ENCODE measurements around the gene ASB10.

Gene ASB10

DNA sequence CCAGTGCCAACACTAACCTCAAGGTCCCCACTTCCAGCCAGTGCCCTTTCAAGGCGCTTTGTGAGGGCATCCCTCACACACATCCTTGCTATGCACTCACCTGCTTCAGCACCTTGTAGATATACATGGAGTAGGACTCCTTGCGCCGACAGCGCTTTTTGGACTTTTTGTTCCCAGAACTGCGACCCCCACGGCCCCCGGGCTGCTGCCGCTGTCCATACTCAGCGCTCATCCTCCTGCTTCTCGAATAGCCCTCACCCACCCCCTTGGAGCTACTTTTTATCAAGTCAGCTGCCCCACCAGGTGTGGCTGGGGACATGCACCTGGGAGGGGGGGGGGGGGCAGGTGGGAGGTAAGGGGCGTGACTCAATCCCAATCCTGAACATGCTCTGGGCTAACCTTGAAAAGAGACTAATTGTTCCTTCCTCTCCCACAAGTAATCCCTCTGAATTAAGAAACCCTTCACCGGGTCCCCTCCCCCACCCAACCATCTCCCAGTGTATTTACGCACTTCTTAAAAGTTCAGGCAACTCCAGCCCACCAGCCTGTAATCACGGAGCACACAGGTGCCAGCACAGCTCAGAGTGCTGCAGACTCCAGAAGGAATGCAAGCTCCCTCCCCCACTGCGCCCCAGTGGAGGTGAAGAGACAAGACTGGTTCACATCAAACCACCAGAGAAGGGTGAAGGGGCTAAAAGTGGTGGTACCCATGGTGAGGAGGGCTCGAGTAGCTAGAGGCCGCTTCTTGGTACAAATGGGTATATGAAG, 23.2 kb upstream of the ASB10 start, which contains the start of gene H2BK1:
Gene H2BK1 (minus strand): TSS at position 402 of the 768 bp plus-strand sequence. CDS start 170 bp downstream, at position 232.
- no peak for DNase-seq (ENCODE audit: low read depth)

GRCh38 chr7:151209588-151209987, 22.5 kb upstream of the ASB10 start:
- DNase-seq (ENCODE audit: low read depth) = no peak

GRCh38 chr7:151208253-151208862, 21.3 kb upstream of the ASB10 start:
- DNase-seq (ENCODE audit: low read depth) = no peak

GRCh38 chr7:151207804-151208203, 20.8 kb upstream of the ASB10 start:
- DNase-seq (ENCODE audit: low read depth) = no peak

DNA sequence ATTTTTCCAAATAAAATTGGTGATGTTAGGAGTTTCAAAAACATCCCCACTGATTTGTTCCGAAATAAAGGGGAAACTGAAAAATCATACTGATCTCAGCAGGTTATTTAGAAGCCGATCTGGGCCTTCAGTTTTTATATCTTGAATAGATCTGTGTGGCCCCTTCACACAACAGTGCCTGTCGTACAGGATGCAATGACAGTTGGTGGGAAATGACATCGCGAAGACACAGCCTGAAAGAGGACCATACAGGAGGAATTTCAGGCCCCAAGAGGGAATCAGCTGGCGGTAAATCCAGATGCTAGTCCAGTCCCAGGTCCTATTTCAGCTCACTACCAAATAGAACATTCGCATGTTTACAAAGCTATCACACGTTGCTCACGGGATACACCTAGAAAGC, 20.3 kb upstream of the ASB10 start:
- DNase-seq (ENCODE audit: low read depth) = no peak

- no peak for DNase-seq (ENCODE audit: low read depth)
Measured at GRCh38 chr7:151206914-151207313, 19.9 kb upstream of the ASB10 start.

DNA sequence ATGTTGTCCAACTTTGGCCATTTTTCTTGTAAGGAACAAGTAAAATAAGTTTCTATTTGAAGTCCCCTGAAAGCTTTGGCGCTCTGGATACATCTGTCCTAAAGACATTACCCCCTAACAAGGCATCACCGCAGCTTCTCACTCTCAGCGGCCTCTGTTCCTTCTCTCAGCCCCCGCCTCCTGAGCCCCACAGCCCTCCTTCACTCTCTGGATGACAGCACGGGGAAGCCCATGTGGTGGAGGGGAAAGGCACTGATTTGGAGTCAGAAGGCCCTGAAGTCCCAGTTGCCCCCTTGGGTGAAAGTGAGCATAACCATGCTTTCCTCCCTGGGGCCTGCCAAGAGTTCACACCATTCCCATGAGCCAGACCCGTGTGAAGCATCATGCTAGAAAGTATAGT, 18.7 kb upstream of the ASB10 start:
- no peak for DNase-seq (ENCODE audit: low read depth)

DNA sequence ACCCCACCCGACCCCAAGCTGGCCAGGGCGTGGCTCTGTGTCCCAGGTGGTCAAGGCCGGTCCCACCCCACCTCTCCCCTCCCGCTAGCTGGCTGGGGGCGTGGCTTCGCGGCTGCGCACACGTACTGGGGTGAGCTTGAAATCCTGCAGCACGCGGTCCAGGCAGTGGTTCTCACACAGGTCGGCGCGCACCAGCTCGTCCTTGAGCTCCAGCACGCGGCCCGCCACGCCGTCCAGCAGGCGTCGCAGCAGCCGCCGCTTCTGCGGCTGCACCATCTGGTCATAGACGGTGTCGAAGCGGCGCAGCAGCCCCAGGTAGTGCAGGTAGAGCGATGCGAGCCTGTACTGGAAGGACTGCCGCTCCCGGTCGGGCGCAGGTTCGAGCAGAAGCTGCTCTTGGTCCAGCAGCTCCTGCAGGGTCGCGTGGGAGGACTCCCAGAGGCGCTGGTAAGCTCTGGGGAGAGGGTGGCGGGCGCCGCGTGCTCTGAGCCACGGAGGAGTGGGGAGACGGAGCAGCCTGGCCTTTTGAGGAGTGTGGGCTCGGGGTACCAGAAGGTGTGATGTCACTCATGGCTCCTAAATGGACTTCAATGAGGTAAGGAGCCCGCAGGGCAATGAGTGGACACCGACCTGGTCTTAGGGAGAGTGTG, 17.5 kb upstream of the ASB10 start:
- no peak for DNase-seq (ENCODE audit: low read depth)

- DNase-seq (ENCODE audit: low read depth) = no peak
Measured at GRCh38 chr7:151202836-151203235, 15.8 kb upstream of the ASB10 start.

DNA sequence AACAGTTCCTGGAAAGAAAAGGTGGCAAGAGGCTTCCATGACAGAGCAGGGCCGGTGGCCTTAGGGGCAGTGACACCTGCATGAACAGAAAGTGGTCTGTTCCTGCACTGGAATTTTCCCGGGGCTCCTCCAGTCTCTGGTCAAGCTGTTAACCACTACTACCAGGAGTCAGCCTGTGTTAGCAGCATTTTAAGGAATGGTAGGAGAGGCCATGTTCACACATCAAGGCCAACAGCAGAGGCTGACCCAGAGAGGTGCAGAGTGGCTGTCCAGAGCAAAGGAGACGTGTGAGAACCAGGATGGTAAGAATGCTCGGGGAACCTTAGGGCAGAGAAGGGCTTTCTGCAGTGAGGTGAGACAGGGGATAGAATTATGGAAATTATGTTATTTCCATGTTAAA, 14.7 kb upstream of the ASB10 start:
- DNase-seq (ENCODE audit: low read depth) = no peak

- DNase-seq (ENCODE audit: low read depth) = no peak
Measured at GRCh38 chr7:151201344-151201743, 14.3 kb upstream of the ASB10 start.

DNA sequence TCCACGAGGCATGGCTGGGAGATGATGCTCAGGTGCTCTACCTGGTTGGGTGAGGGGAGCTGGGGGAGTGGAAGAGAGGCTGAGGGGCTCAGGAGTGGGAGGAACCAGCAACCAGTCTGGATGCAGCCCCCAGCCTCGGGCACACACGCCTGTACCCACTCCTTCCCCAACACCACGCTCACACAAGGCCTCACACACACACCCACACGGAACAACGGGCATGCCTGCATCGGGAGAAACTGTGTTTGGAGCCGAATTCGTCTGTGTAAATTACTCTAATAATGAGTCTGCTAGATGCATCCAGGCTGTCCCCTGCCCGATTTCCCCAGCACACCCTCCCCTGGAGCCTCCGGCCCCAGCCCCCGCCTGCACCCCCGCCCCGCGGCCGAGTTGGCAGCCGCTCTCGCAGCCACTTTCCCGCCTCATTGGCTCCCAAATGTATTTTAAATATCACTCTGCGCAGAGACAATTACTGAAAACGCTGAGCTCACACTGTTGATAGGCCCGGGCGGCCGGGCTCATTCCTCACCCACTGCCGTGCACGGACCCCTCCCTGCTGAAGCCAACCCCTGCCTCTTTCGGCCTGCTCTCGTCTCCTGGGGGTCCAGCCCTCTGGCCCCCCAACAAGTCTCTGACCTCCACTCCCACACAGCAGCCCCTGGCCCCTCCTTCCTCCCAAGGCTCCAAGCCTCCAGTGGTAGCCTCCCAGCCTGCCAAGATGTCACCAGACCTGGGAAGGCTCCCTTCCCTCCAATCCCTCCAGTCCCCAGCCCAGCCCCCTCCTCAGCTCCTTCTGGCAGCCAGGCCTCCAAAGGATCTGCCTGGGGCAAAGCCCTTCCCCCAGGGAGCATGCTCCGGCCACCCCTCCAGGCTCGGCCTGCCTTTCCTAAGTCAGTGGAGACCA, 12.1 kb upstream of the ASB10 start:
- no peak for DNase-seq (ENCODE audit: low read depth)

- DNase-seq (ENCODE audit: low read depth) = no peak
Measured at GRCh38 chr7:151197932-151198331, 10.9 kb upstream of the ASB10 start.

DNA sequence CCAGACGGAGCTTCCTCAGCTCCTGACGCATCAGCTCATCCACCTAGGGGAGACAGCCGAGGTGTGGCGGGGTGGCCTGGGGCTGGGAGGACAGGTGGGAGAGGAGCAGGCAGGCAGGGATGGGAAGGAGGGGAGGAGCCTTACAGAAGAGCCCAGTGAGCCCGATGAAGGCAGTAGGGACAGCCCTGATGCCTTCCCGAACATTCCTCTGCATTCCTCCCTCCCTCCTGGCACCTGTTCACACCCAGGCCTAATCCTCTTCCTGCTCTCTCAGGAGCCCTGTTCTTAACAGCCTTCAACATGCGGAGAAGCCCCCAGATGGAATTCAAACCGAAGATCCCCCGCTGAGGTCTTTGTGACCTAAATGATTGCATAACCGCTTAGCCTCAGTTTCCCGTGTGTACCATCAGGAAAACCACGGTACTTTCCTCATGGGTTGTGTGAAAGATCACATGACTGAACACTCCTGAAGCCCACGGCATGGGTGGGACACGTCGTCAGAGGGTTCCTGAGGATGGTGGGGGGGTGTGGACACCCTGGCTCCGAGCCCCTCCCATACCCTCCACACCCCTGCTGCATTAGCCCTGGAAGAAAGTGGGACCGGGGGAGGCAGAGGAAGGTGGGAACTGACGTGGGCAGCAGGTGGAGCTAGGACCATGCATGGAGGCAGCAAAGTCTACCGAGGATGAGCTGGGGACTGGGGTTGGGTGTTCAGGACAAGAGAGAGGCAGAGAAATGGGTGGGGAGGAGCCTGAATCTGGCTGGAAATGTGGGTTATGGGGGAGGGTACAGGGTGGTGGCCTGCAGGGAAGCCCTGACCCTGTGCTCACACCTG, 8.8 kb upstream of the ASB10 start:
- DNase-seq (ENCODE audit: low read depth) = no peak

DNA sequence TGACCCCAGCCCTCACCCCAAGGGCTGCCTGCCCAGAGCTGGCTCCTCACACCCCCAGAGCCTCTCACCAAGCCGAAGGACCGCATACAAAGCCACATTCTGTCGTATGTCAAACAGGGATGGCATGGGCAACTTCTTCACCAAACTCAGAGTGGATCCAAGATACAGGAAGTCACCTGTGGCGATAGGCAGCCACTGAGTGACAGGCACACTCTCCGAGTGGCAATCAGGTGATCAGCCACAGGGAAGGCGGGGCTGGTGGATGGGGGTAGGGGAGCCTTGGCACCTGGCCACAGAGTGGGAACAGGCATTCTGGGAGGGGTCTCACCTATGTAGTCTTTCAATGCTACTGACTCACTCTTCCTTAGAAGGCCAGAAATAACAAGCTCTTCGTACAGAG, 7.1 kb upstream of the ASB10 start:
- no peak for DNase-seq (ENCODE audit: low read depth)

- no peak for DNase-seq (ENCODE audit: low read depth)
Measured at GRCh38 chr7:151193203-151193978, 6.3 kb upstream of the ASB10 start.

- no peak for DNase-seq (ENCODE audit: low read depth)
Measured at GRCh38 chr7:151192002-151192539, 5.0 kb upstream of the ASB10 start.

- DNase-seq (ENCODE audit: low read depth) = no peak
Measured at GRCh38 chr7:151191544-151191943, 4.5 kb upstream of the ASB10 start.

GRCh38 chr7:151189038-151189437, 2.0 kb upstream of the ASB10 start:
- no peak for DNase-seq (ENCODE audit: low read depth)

DNA sequence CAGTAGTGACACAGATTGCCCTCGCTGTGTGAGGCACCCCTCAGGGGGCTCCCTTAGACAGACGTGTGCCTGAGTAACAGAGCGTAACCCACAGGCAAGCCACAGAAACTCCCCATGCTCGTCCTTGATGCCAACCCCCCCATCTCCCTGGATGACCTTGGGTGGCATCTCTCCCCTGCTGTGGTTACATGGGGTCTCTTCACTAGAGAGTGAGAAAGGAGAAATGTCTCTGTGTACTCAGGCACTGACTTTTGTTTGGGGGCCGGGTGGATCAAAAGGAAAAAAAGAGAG, 1.1 kb upstream of the ASB10 start:
- DNase-seq (ENCODE audit: low read depth) = no peak

All from GM04503 (cell line).